Chondrocyte (in vitro differentiated cells): ENCODE results near the gene CNTRL. TPM values are rescaled to one million over a fixed set of nuclear protein-coding genes. Genes with fewer than 3 reads are reported as not detected.
A peak's percentile ranks its signal among the peaks of the same experiment; 100 is the strongest.

Experiments used
- DNase-seq: peaks from one replicate; pipeline ENCODE4 v3.0.0; 2021; ENCODE audit warnings: mixed read lengths, low spot score
- H3K27ac Mint-ChIP-seq: one replicate; pipeline ENCODE4 v1.8.0; 2021; ENCODE audit warnings: mild to moderate bottlenecking, moderate library complexity, mixed read lengths; ENCODE audit not compliant: unreplicated experiment
- H3K27me3 Mint-ChIP-seq: 2 replicates; pipeline ENCODE4 v1.8.0; 2021; ENCODE audit warnings: low read depth, mixed read lengths
- H3K36me3 Mint-ChIP-seq: 2 replicates; pipeline ENCODE4 v1.8.0; 2021; ENCODE audit warnings: low read depth, mixed read lengths
- H3K4me1 Mint-ChIP-seq: 2 replicates; pipeline ENCODE4 v1.8.0; 2021; ENCODE audit warnings: low read depth, mild to moderate bottlenecking, mixed read lengths
- H3K4me3 Mint-ChIP-seq: one replicate; pipeline ENCODE4 v1.8.0; 2021; ENCODE audit warnings: mild to moderate bottlenecking, moderate library complexity, mixed read lengths; ENCODE audit not compliant: unreplicated experiment
- H3K9me3 Mint-ChIP-seq: 2 replicates; pipeline ENCODE4 v1.8.0; 2021; ENCODE audit warnings: low read depth, mixed read lengths
- total RNA-seq: library from RNA; stranded (reverse); gene quantifications from 3 replicates; pipeline ENCODE4 v1.2.1, GENCODE V29; 2021
- TF ChIP-seq, protein P1 (sequence below): fragments of 200-600 bp; sonication (generic); IDR thresholded peaks from 2 replicates; pipeline ENCODE4 v1.5.0; 2021; ENCODE audit warnings: antibody characterized with exemption, mild to moderate bottlenecking, moderate library complexity

The CNTRL gene
- total RNA-seq, 1 donor from 2014 or later: 4.9 TPM

GRCh38 chr9:121200356-121200755, 125.6 kb downstream of the CNTRL start:
- TF ChIP-seq, protein P1, sequence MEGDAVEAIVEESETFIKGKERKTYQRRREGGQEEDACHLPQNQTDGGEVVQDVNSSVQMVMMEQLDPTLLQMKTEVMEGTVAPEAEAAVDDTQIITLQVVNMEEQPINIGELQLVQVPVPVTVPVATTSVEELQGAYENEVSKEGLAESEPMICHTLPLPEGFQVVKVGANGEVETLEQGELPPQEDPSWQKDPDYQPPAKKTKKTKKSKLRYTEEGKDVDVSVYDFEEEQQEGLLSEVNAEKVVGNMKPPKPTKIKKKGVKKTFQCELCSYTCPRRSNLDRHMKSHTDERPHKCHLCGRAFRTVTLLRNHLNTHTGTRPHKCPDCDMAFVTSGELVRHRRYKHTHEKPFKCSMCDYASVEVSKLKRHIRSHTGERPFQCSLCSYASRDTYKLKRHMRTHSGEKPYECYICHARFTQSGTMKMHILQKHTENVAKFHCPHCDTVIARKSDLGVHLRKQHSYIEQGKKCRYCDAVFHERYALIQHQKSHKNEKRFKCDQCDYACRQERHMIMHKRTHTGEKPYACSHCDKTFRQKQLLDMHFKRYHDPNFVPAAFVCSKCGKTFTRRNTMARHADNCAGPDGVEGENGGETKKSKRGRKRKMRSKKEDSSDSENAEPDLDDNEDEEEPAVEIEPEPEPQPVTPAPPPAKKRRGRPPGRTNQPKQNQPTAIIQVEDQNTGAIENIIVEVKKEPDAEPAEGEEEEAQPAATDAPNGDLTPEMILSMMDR: no peak
- peaks cover 57% of the 10 kb centered on the region for H3K4me1 Mint-ChIP-seq
- no peaks in the 10 kb centered on the region for H3K27me3 Mint-ChIP-seq

GRCh38 chr9:121201045-121201737, 126.4 kb downstream of the CNTRL start:
- peak overlapping the region; percentile 88 for H3K4me3 Mint-ChIP-seq
- H3K9me3 Mint-ChIP-seq: no peaks in the 10 kb centered on the region
- TF ChIP-seq, protein P1: no peak
- DNase-seq: peak; percentile 87
- H3K36me3 Mint-ChIP-seq: no peaks in the 10 kb centered on the region
- H3K4me1 Mint-ChIP-seq: peaks cover 49% of the 10 kb centered on the region
- no peaks in the 10 kb centered on the region for H3K27me3 Mint-ChIP-seq
- H3K27ac Mint-ChIP-seq: peak overlapping the region; percentile 89

More at GRCh38 chr9:121200356-121200755, 125.6 kb downstream of the CNTRL start:
- H3K36me3 Mint-ChIP-seq: no peaks in the 10 kb centered on the region
- H3K9me3 Mint-ChIP-seq: no peaks in the 10 kb centered on the region
- no peak for DNase-seq
- peak overlapping the region; percentile 89 for H3K27ac Mint-ChIP-seq
- peak overlapping the region; percentile 88 for H3K4me3 Mint-ChIP-seq

DNA sequence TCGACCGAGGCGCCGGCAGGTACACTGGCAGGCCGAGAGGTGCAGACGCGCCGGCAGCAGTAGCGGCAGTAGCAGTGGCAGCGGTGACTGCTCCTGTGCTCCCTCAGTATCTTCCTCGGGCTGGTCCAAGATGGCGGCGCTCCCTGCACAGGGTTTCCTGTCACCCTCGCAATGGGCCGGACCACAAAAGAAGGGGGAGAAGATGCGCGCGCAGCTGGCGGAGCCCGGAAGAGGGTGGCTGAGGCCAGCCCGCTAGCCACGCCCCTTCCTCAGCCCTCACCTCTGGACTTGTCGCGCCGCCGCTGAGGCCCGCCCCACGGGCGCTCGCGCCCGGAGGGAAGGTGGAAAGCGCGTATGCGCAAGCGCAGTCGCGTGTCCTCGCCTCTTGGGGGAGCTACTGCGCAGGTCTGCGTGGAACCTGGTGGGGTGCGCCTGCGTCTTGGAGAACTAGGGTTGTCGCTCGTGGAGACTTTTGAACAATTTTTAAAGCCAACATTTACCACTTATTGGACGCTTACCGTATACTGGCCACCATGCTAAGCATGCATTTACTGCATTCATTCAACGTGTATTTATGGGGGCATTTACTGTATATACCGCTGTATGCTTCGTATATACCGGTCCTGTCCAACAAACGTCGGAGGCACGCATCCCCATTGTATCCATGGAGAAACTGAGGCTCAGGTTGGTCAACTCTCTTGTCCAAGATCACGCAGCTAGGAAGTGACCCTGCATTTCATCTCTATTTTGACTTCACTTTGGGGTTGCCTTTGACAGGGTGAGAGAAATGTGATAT, 127.2 kb downstream of the CNTRL start, which contains the start of gene RAB14:
RAB14 (minus strand) TSS at position 132 of the 796 bp plus-strand sequence. CDS start 8,457 bp downstream, outside the sequence.
- Mint-ChIP-seq H3K36me3 (no peaks in the 10 kb centered on the region), H3K27ac (peak within 1 kb of the TSS; percentile 89), H3K4me1 (peaks cover 43% of the 10 kb centered on the region), H3K27me3 (no peaks in the 10 kb centered on the region), H3K4me3 (peak within 1 kb of the TSS; percentile 88), H3K9me3 (no peaks in the 10 kb centered on the region)
- TF ChIP-seq, protein P1: peak; percentile 78
- DNase-seq: peak; percentile 100

DNA sequence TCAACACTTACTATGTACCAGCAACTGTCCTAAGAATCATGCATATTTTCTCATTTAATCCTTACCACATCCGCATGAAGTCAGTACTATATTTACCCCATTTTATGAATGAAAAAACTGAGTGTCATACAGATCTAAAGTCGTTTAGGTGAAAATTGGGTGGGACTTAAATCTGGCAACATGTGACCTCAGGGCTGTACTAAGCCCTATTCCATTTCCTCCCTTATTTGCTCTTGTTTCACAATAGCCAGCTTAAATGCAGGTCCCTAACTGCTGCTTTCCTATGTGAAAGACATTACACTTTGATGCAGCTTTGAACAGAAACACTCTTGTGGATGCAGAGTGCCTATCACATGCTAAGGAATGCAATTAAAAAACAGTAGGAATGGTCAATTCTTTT, 129.4 kb downstream of the CNTRL start:
- Mint-ChIP-seq H3K27me3 (no peaks in the 10 kb centered on the region), H3K27ac (no peak overlapping the region), H3K9me3 (no peaks in the 10 kb centered on the region), H3K4me1 (peaks cover 23% of the 10 kb centered on the region), H3K4me3 (no peak overlapping the region), H3K36me3 (no peaks in the 10 kb centered on the region)
- no peak for DNase-seq
- TF ChIP-seq, protein P1: no peak

- peaks cover 18% of the 10 kb centered on the region for H3K4me1 Mint-ChIP-seq
- DNase-seq: no peak
- TF ChIP-seq, protein P1: no peak
- no peaks in the 10 kb centered on the region for H3K9me3 Mint-ChIP-seq
- no peak overlapping the region for H3K27ac Mint-ChIP-seq
- H3K36me3 Mint-ChIP-seq: no peaks in the 10 kb centered on the region
- H3K27me3 Mint-ChIP-seq: no peaks in the 10 kb centered on the region
- H3K4me3 Mint-ChIP-seq: no peak overlapping the region
These were observed 129.9 kb downstream of the CNTRL start for GRCh38 chr9:121204611-121205010.
